ENCODE data around the gene PRMT1. TPM values are rescaled to one million over a fixed set of nuclear protein-coding genes. Genes with fewer than 3 reads are reported as not detected.

The PRMT1 gene
- total RNA-seq, 1 experiment from 2014 or later: 536 TPM

DNA sequence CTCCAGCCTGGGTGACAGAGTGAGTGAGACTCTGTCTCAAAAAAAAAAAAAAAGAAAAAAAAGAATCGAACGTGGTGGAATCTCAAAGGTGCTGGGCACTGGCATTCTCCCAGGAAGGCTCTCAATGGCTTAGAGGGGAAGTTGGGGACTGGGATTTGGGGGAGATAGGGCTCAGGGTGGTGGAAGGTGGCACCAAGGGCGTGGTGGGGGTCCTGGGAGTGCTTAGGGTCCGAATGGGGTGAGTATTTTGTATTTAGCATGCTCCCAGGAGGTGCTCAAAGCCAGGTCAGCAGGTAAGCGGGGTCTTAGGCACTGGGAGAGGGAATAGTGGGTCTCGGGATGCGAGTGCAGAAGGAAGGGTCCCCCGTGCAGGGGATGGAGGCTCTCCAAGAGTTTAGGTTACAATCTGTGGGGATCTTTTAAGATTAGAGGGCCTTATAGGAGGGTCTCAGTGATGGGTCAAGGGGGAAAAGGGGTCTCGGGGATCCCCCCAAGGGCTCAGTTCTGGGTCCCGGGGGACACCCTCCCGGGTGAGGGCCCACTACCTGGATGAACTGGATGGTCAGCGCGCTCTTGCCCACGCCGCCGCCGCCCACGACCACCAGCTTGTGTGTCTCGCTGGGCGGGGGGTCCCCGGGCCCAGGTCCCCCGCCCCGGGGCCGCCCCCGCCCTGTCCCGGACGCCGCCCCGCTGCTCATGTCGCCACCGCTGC lies 37.5 kb upstream of the PRMT1 start:
- peaks cover 40% of the 10 kb centered on the region for H3K4me1 ChIP-seq (ENCODE audit: insufficient read depth, low read length, poor library complexity, severe bottlenecking)
- no TSS peak for BruUV-seq (replicated peaks)

GRCh38 chr19:49640113-49640898 lies 36.8 kb upstream of the PRMT1 start, which contains the start of gene RRAS:
Gene RRAS, minus strand, starts transcription at chr19:49640143. Its CDS starts 45 bp downstream, at chr19:49640098.
- peak; percentile 100 for DNase-seq (ENCODE audit: low spot score)
- Histone ChIP-seq H3K27ac (ENCODE audit: low read depth, low read length, poor library complexity, severe bottlenecking) (peak within 1 kb of the TSS; percentile 98), H3K4me1 (ENCODE audit: insufficient read depth, low read length, poor library complexity, severe bottlenecking) (peaks cover 40% of the 10 kb centered on the region), H3K9me3 (ENCODE audit: low read depth, low read length, poor library complexity, severe bottlenecking) (no peaks in the 10 kb centered on the region), H3K36me3 (ENCODE audit: insufficient read depth, low read length, poor library complexity, severe bottlenecking) (peaks cover 7% of the 10 kb centered on the region), H3K27me3 (replicated peaks; ENCODE audit: insufficient read depth, low read depth, low read length, poor library complexity) (no peaks in the 10 kb centered on the region), H3K4me3 (ENCODE audit: low read depth, low read length, poor library complexity, severe bottlenecking) (peak within 1 kb of the TSS; percentile 59)
- no TSS peak for BruUV-seq (replicated peaks)
- CTCF ChIA-PET: interaction anchor here (0.5 to 0.6 kb wide), 3 partner anchors 196 to 672 kb away, joined by 3 to 17 read pairs (median 9); no protein-coding TSS in a partner anchor
- POLR2A ChIA-PET (ENCODE audit: low non-redundant PET): interaction anchor here (0.5 to 1.0 kb wide), 8 partner anchors 9 to 1099 kb away, joined by 3 to 11 read pairs (median 6); partner anchors contain the start of genes ATF5, NOSIP and NUP62
- TF ChIP-seq, protein P1, sequence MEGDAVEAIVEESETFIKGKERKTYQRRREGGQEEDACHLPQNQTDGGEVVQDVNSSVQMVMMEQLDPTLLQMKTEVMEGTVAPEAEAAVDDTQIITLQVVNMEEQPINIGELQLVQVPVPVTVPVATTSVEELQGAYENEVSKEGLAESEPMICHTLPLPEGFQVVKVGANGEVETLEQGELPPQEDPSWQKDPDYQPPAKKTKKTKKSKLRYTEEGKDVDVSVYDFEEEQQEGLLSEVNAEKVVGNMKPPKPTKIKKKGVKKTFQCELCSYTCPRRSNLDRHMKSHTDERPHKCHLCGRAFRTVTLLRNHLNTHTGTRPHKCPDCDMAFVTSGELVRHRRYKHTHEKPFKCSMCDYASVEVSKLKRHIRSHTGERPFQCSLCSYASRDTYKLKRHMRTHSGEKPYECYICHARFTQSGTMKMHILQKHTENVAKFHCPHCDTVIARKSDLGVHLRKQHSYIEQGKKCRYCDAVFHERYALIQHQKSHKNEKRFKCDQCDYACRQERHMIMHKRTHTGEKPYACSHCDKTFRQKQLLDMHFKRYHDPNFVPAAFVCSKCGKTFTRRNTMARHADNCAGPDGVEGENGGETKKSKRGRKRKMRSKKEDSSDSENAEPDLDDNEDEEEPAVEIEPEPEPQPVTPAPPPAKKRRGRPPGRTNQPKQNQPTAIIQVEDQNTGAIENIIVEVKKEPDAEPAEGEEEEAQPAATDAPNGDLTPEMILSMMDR (conservative IDR thresholded peaks at IDR 0.05; ENCODE audit: low read depth, low read length): no peak
- no peak for TF ChIP-seq EZH2 (IDR thresholded peaks at IDR 0.05; ENCODE audit: borderline replicate concordance, low read depth, low read length, poor library complexity, severe bottlenecking)
- intact Hi-C loops (cut with micrococcal nuclease; ENCODE audit: unreplicated experiment): loop anchor here (2.0 kb wide), 1 partner anchor 48 kb away; no protein-coding TSS in a partner anchor

More for the DNA sequence above, 37.5 kb upstream of the PRMT1 start:
- H3K27ac ChIP-seq (ENCODE audit: low read depth, low read length, poor library complexity, severe bottlenecking): peak overlapping the region; percentile 71
- H3K27me3 ChIP-seq (replicated peaks; ENCODE audit: insufficient read depth, low read depth, low read length, poor library complexity): no peaks in the 10 kb centered on the region
- DNase-seq (ENCODE audit: low spot score): peak; percentile 40
- H3K36me3 ChIP-seq (ENCODE audit: insufficient read depth, low read length, poor library complexity, severe bottlenecking): peaks cover 3% of the 10 kb centered on the region
- ChIA-PET CTCF (interaction anchor here (0.5 to 0.6 kb wide), 2 partner anchors 195 to 236 kb away, joined by 3 to 9 read pairs; no protein-coding TSS in a partner anchor), POLR2A (ENCODE audit: low non-redundant PET) (interaction anchor here (0.6 to 1.0 kb wide), 2 partner anchors 46 to 59 kb away, joined by 5 to 8 read pairs; partner anchors contain the start of gene NOSIP)
- TF ChIP-seq, protein P1 (conservative IDR thresholded peaks at IDR 0.05; ENCODE audit: low read depth, low read length): no peak
- no peak for TF ChIP-seq EZH2 (IDR thresholded peaks at IDR 0.05; ENCODE audit: borderline replicate concordance, low read depth, low read length, poor library complexity, severe bottlenecking)
- peak overlapping the region; percentile 59 for H3K4me3 ChIP-seq (ENCODE audit: low read depth, low read length, poor library complexity, severe bottlenecking)
- intact Hi-C loops (cut with micrococcal nuclease; ENCODE audit: unreplicated experiment): loop anchor here (2.0 kb wide), 1 partner anchor 47 kb away; no protein-coding TSS in a partner anchor
- no peaks in the 10 kb centered on the region for H3K9me3 ChIP-seq (ENCODE audit: low read depth, low read length, poor library complexity, severe bottlenecking)
